Hepatic stellate cell (primary cell): ENCODE data around the gene PPP2R2B.

ENCODE experiments used
- DNase-seq: peaks from one replicate; pipeline ENCODE4 v3.0.0; 2011; ENCODE audit warnings: low spot score

PPP2R2B gene

DNA sequence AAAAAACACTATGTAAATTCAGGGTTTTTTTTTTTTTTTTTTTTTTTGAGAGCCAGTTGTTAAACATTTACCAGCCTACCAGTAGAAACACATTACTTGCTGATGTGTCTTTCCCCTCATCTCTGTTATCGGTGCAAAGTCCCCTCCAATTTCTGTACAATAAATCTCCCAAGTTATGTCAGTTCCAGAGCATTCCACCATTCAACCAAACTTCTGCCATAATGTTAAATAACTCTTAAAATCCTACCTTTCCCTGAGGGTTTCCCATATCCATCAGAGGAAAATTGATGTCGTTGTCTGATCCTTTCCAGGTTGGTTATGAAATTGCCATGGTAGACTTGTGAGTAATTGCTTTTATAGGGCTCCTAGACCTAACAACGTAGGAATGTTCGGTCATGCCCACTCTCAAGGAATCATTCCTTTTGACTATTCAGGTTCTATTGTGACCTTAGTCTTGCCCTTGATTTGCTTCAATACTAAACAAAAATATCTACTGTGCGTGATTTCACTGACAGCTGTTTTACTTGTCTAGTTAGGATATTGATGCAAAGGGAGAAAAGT is 5.6 kb upstream of the PPP2R2B start:
- no peak for DNase-seq

DNA sequence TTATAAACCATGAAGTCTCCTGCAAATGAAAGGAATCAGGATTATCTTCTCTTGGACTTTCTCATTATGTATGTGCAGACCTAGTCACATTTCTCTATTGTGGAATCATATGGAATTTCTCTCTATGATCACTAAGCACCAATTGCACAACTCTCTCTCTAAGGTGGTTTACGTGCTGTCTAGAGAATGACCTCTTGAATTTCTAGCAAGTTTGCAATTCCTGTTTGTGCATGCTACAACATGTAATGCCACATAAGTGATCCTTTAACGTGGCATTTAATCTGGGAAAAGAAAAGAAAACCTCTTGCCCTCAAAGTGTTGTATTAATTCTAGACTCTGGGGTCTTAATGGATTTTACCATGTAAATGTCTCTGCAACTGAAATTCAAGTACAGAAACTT is 5.0 kb upstream of the PPP2R2B start:
- DNase-seq, result no peak

DNA sequence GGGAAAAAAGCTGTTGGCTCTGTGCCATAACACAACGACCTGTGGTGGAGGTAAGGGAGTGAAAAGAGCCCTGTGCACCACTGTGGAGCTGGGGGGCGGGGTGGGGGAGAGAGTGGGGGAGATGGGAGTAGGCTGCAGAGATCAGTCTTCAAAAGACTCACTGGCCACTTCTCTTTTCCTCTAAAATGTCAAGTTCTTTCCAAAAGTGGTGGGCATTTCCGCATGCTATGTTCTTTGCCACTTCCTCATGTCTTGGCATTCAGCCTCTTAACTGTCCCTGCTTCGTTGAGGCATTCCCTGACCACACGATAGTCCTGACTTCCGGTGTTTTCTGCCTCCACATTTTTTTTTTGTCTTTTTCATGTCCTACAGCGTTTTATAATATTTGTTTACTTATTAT is 2.4 kb upstream of the PPP2R2B start:
- no peak for DNase-seq

DNA sequence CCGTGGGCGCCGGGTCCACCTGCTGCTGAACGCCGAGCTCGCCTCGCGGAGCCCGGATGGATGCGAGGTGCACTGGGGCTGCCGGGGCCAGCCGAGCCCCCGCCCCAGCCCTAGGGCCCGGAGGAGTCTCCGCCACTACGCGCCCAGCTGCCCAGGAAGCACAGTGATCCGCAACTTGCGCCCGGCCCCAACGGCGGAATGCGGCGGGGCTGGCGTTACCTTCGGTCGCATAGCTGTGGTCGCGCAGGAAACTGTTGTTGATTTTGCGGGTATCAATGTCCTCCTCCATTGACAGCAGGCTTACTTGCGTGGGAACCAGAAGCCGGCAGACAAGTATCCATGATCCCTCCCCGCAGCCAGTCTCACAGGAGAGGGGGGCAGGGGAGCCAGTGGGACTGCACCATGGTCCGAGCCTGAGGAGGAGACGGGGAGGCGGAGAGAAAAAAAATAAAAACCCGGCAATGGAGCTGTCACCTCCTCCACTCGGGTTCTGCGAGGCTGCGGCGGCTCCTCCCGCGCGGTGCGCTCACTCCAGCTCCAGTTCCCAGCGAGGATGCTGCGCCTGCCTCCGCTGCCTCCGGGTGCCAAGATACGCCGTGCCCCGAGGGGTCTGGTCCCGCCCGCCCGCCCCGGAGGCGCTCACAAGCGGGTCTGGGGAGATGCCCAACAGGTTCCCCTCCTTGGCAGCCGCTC is 628 bp downstream of the PPP2R2B start:
- DNase-seq, result peak; percentile 39

DNA sequence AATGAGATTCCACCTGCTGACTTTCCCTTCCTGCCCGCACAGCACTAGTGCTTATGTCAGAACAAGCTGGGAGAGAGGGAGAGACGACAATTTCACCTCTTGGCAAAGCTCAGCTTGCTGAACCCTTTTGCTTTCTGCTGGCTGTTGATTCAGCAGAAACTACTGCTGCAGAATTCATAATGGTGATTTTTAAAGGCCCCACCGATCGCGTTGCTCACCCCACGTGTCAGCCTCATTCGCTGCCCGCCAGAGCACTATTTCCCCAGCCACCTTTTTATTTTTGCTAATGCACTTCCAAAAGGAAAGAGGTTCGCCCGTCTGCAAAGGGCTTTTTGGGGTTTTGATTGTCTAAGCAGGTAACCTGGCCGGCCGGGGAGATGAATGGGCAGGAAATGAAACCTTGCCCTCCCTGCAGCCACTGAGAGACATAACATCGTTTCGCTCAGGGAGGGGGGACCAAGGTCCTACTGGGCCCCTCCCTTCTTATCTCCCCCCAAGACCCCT is 1.3 kb downstream of the PPP2R2B start:
- no peak for DNase-seq

DNA sequence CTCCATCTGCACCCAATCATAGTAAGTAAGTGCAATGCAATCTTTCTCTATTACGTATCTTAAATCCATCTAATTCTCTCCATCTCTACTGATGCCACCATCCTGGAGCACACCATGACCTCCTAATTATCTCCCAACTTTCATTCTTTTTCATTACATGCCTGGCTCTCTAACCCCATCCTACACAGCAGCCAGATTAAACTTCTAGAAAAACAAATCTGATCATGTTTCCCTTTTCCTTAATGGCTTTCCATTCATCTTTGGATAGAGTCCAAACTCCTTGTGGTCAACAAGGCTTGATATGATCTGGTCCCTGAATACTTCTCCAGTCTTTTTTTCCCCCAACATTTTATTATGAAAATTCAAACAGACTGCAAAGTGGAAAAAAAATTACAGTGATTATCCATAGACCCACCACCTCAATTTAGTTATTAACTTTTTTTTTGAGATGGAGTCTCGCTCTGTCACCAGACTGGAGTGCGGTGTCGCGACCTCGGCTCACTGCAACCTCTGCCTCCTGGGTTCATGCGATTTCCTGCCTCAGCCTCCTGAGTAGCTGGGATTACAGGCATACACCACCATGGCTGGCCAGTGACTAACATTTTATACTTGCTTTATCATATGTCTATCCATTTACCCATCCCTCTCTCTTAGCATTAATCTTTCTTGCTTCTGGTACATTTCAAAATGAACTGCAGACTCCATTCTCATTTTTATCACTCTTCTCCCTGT is 5.2 kb downstream of the PPP2R2B start:
- DNase-seq, result no peak

DNA sequence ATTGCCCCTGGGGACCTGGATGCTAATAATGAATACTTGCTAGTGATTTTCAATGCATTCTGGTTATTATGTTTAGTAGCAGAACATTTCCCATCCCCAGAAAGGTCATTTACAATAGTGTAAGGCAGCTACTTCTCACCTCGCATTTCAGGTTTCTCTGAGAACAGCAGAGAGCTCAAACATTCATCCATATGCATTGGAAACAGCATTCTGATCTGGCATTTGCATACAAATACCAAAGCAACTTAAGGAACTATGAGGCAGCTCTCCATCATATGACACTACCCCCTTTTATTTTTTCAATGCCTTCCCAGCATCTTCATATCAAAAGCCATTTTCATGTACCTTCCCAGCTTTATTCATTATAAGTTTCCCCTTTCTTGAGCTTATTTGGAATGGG is 6.4 kb downstream of the PPP2R2B start:
- no peak for DNase-seq

DNA sequence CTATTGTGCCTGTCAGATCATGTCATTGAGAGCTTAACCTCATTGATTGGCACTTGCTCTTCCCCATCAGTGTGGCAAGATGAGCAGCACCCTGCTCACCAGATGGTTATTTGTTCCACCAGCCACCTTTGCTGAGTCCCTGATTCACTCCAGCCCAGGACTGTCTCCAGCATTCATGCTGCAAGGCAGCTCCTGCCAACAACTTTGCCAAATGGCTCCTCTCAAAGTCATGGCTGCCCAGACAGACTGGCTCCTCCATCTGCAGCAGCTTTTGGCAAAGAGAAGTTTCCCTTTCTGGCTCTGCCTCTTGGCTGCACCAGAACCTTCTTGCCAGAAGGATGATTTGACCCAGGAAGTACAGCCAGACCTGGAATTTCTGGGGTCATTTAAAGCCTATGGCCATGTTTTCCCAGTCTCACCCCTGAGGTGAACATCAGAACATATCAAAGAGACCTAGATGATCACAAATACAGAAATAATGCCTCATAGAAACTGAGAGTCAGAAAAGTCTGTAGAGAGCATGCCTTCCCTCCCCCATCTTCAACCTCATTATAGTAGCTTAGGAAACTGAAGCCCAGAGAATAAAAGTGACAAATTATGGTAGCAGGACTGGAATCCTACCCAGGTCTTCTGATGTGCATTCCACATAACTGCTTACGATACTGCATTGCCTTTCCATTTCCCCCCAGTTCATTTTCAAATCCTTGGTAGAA is 10.4 kb downstream of the PPP2R2B start:
- DNase-seq, result no peak

DNA sequence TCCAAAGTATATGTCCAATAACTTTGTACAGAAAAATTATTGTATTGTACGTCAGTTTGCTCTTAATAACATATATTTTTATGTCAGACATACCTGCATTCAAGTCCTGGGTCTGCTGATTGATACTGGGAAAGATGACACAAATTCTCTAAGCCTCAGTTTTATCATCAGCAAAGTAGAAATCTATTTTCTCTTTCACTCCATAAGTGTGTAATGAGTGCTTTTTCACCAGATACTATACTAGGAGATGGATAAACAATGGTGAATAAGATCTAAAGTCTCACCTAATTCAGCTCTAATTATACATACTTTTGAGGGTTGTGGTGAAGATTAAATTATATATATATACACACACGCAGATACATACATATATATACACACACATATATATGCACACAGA is 12.3 kb downstream of the PPP2R2B start:
- no peak for DNase-seq

DNA sequence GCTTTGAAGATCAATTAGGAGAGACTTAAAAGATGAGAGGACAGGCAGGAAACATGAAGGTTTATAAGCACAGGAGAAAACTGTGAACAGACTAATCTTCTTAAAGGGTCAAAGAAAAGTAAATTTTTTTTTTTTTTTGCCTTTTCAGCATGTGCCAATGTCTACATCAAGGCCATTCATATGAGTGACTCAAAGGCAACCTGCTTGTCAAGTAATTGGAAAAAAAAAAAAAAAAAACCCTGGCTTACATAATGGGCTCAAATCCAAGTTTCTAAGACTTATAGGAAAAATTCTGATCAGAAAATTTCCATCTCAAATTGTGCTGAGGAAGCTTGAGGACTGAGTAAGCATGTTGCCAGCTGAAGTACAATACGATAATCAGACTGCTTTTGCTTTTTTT is 15.9 kb downstream of the PPP2R2B start:
- DNase-seq, result no peak

DNA sequence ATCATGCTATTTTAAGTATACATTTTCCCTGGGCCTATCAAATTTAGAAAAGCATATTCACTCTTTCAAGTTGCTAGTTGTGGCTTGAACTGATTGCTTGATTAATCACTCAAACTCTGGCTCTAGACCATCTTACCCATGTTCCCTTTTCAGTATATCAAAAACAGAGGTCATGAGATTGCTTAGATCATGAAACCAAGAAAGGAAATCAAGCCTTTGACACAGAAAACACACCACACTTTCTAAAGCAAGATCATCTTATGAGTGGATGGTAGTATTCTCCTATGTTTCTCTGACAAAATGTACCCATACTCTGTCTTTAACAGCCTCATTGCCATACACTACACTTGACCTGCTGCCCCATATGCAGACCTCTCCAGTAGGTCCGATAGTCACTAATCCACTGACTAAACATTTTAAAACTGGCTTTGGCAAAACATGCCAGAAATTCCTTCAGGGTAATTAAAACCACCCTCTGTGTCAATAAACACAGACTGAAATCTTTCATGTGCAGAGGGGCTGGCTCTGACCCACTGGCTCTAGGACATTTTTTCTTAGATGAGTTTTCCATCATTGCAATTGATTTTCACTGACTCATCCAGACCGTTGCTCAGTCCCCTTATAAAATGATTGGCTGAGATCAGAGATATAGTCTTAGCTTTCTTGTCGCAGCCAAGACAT is 18.2 kb downstream of the PPP2R2B start:
- no peak for DNase-seq

DNA sequence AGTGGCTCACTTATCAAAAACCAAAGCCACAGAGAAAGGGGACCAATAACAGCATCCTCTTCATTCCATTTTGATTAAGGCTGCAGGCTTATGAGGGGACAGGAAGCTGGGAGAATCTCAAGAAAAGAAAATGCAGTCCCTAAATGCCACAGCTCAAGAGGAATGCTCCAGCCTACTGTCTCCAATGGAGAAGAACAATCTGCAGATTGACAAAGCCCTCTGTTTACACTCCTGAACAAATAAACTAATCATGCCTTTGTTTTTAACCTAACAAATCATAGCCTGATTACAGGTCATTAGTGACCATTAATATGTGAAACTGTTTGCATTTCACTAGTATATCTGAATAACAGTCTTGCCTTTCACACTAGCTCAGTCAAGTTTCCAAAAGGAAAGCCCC is 26.5 kb downstream of the PPP2R2B start:
- DNase-seq, result no peak

DNA sequence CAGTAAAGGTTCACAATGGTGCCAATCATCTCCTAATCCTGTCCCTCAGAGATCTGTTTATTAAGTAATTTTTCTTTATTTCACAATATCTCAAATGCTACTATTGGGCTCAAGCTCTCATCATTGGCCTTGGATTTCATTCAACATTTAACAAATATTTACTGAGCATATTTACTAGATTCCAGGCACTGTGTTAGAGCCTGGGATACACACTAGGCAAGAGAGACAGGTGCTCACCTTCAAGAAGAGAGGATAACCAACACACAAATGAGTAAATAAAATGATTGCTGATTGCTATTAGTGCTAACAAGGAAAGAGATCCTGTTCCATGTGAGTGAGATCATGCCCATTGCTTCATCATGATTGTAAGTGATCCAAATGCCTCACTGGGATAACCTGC is 27.4 kb downstream of the PPP2R2B start:
- no peak for DNase-seq

DNA sequence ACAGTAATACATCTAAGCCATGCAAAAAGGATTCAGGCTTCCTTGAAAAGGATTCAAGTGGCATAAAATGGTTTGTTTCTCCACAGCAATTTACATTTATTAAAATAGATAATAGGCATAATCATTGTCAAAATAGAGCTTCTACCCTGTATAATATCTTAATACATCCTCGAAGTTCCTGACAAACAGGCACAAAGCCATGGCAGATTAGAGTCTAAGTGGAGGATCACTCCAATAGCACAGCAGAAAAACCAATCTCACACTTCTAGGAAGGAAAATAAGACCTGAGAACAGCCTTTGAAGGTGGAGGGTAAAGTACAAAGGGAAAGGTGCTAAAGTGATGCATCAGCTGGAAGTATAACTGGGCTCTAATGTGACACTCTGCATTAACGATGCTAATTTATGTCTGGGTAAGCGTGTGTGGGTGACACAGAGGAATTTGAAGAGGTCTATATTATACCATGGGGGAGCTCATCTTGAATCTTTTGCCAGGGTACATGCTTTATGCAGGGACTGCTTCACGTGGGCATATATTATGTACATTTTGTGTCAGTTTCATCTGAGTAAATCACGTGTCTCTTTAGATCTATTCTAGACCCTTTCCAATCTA is 28.8 kb downstream of the PPP2R2B start:
- DNase-seq, result no peak

DNA sequence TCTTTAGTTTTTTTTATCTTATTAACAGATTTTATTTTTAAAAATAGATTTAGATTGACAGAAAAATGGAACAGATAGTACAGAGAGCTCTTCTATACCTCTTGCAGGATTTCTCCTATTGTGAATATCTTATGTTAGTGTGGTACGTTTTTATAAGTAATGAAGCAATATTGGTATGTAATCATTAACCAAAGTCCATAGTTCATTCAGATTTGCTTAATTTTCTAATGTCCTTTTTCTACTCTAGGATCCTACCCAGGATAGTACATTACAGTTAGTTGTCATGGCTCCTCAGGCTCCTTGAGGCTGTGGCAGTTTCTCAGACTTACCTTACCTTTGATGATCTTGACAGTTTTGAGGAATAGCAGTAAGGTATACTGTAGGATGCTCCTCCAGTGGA is 30.4 kb downstream of the PPP2R2B start:
- DNase-seq, result no peak

DNA sequence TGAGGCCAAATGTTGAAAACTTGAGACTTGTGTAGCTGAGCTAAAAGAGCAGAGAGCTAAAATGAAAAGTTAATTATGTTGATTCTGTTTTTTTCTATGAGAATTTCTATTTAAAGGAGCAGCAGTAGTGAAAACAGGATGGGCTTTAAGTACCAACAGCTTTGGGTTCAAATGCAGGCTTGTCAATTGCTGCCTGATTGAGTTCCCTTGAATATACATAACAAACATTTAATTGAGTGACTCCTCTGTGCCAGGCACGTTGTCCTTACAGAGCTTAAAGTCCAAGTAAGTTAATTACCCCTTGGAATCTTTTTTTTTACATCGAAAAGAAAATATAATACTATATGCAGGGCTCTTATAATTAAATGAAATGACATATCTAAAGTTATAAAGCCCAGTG is 38.5 kb downstream of the PPP2R2B start:
- DNase-seq, result no peak

DNA sequence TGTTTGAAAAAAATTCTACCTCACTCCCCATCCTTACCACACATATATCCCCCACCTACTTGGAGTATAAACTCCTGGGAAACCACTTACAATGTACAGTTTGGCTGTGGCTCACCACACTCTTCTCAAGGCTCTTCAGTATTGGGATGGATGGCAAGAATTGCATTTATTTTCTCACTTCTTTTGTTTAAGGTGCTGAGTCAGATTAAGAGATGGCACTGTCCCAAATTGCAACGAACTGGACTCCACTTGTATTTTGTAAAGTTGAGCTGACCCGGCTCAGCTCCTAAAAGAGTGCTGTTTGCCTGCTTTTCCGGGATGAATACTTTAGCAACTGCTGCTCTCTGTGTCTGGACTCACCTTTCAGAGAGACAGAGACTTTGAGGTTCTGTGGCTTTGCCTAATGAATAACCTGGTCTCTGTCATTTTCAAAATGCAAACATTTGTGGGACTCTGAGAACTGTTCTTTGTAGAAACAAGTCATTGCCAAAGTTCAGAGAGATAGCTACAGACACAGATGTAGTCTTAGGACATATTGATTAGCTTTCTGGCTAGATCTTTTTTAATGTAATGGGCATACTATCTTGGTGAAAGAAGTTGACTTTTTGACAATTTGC is 42.2 kb downstream of the PPP2R2B start:
- no peak for DNase-seq

DNA sequence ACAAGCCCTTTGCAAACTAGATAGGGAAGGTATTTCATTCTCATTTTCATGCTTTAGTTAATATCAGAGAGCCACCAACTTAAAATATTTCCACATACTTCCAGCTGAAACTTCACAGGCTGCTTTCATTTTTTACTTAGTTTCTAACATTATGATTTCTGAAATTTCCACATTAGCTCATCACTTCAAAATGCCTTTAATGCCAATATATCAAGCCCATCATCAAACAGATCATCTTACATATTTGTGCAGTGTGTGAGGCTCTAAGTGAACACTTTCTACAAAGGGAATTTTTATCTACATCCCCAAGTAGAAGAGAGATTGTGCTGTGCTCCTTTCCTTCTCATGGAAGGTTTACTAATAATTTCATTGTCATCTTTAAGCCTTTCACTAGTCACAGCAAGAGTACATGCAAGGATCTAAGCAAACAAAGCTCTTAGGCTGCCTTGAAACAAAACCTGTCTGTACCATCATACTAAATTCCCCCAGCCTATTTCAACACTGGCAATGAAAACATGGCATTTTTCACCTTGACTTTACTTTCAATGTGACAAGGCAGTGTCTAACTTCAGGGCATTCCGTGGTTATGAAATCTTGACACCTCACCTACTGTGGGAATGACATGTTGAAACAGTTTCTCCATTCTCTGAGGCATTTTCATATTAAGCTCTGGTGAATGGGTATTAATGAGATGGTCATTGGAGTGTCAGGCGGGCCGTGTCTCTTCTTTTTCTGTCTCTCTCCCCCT is 45.4 kb downstream of the PPP2R2B start:
- no peak for DNase-seq

DNA sequence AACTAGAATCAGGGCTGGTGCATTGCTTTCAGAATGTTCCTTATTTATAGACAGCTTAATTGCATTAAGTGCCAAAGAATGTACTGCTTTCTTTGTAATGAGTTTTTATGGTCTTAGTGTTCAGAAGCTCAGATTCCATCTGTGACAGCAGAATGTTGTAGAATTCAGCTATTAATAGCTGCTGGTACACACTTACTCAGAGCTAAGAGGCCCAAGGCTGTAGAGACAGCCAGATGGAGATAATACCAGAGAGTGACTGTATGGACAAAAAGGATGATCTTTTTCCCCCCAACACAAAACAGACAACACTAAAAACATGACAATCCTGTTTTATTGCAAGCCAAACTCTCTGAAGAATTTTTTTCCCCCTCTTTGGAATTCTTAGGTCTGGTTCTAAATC is 50.2 kb downstream of the PPP2R2B start:
- no peak for DNase-seq

DNA sequence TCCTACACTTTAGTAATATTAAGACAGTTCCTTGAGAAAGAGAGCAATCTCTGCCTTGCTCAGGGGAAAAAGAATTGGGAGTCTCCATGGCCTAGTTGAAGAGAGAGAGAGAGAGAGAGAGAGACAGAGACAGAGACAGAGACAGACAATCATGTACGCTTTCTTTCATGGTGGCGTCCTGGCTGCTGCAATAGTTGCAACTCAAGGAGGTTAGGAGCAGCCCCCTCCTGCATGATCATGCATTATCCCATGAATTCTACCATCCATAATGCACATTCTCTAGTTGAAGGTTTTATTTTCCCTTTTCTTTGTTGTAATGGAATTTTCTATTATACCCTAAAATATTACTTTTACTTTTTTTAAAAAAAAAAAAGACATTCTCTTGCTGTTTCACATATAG is 50.7 kb downstream of the PPP2R2B start:
- DNase-seq, result no peak

DNA sequence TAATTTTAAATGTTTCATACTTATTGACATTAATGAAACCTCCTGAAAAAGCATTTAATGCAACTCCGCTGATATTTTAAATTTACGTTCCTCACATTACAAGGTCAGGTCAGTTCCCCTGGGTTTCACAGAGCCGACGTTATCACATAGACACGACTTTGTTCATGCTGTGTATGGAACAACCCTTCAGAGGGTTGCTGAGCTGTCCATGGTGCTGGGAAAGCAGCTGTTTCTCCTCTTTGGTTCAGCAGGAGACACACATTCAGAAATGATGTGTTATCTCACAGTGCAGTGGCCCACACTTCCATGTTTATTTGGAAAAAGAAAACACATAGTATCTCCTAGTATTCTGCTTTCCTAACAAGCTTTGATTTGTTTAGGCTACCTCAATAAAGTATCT is 53.5 kb downstream of the PPP2R2B start:
- peak; percentile 3 for DNase-seq
